Mucosa of descending colon (tissue), 3 donors: ENCODE data around the gene KIF18B. TPM values are rescaled to one million over a fixed set of nuclear protein-coding genes. Genes with fewer than 3 reads are reported as not detected.

Experiments
- ATAC-seq: fragments of 200-7000 bp; cut with Tn5 transposase; one replicate; pipeline ENCODE4 v1.9.1; 2020; ENCODE audit warnings: mild to moderate bottlenecking, moderate library complexity
- DNase-seq, 3 donors: peaks; one replicate each; pipeline ENCODE4 v3.0.0-alpha.2; 2020
- H3K36me3 ChIP-seq: fragments of 200-600 bp; one replicate; pipeline ENCODE4 v1.8.0; 2021; ENCODE audit warnings: low read depth, mild to moderate bottlenecking
- H3K4me1 ChIP-seq: fragments of 200-600 bp; one replicate; pipeline ENCODE4 v1.8.0; 2021; ENCODE audit warnings: low read depth, mild to moderate bottlenecking
- H3K4me3 ChIP-seq: fragments of 200-600 bp; one replicate; pipeline ENCODE4 v1.8.0; 2021; ENCODE audit warnings: mild to moderate bottlenecking
- H3K9me3 ChIP-seq: fragments of 200-600 bp; one replicate; pipeline ENCODE4 v1.8.0; 2021; ENCODE audit warnings: mild to moderate bottlenecking
- intact Hi-C, 2 donors: fragments of 100-400 bp; cut with DNase I in 1 of 2; cut with micrococcal nuclease in 1 of 2; formaldehyde crosslinking; loops; one replicate each; pipeline versions ENCODE4 v1.11.0 to v1.11.1; 2022; cut with DNase I, micrococcal nuclease
- total RNA-seq, 3 donors: library from RNA; stranded (reverse); fragmentation: NEBNext Ultra II Directional in 2 of 3; extraction: Animal tissue kit (Norgen Biotek cat#: 25700) in 2 of 3; gene quantifications; one replicate each; pipeline versions ENCODE4 v1.2.1 to v1.2.4, GENCODE V29; 2021 to 2023
- TF ChIP-seq, protein P1 (sequence below): fragments of 200-600 bp; IDR thresholded peaks from one replicate; pipeline ENCODE4 v1.8.0; 2022; ENCODE audit warnings: antibody characterized with exemption, mild to moderate bottlenecking
- donor health status: DM: no; HTN: no; CAD: no; lungs with moderate emphysema.
- donor health status: DM: no; HTN: no; CAD: no.
- donor health status: DM: no; HTN: yes; CAD: no.

KIF18B gene
- total RNA-seq, 3 donors from 2014 or later, result 2.2 to 10.3 (median 4.6) TPM

DNA sequence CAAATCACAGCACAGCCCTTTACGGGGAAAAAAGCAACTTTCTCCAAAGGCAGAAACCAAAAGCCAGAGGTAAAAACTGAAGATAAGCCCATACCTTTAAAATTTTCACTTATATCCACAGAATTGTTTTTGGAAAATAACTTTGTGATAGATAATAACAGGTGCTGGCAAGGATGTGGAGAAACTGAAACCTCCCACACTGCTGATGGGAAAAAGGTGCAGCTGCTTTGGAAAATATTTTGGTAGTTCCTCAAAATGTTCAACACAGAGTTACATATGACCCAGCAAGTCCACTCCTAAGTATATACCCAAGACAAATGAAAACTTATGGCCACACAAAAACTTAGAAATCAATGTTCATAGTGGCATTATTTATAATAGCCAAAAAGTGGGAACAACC is 60.6 kb downstream of the KIF18B start:
- ATAC-seq, result no peak
- no peaks in the 10 kb centered on the region for H3K4me1 ChIP-seq
- DNase-seq, result no peak
- TF ChIP-seq, protein P1, sequence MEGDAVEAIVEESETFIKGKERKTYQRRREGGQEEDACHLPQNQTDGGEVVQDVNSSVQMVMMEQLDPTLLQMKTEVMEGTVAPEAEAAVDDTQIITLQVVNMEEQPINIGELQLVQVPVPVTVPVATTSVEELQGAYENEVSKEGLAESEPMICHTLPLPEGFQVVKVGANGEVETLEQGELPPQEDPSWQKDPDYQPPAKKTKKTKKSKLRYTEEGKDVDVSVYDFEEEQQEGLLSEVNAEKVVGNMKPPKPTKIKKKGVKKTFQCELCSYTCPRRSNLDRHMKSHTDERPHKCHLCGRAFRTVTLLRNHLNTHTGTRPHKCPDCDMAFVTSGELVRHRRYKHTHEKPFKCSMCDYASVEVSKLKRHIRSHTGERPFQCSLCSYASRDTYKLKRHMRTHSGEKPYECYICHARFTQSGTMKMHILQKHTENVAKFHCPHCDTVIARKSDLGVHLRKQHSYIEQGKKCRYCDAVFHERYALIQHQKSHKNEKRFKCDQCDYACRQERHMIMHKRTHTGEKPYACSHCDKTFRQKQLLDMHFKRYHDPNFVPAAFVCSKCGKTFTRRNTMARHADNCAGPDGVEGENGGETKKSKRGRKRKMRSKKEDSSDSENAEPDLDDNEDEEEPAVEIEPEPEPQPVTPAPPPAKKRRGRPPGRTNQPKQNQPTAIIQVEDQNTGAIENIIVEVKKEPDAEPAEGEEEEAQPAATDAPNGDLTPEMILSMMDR, result no peak
- H3K9me3 ChIP-seq, result no peaks in the 10 kb centered on the region
- H3K36me3 ChIP-seq, result peaks cover 17% of the 10 kb centered on the region
- no peak overlapping the region for H3K4me3 ChIP-seq
- intact Hi-C loops, result no loop called here

DNA sequence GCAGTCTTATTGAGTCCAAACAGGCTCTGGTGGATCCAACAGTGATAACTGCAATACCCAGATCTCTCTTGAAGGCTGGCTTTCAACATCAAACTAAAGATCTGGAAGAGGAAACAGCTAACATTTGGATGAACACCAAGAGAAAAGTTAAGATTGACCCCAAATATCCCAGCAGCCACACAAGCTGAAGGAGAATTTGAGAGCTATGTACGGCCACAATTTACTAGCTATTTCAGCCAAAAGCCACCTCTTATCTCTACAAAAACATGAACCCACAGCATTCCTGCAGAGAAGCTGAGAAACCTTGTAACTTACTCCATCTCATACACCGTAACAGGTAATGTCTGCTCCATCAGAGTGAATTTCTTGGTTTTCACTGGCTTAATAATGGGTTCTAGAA is 62.6 kb downstream of the KIF18B start:
- Histone ChIP-seq H3K9me3 (no peaks in the 10 kb centered on the region), H3K4me3 (no peak overlapping the region), H3K4me1 (no peaks in the 10 kb centered on the region), H3K36me3 (peaks cover 17% of the 10 kb centered on the region)
- DNase-seq, result no peak
- ATAC-seq, result no peak
- TF ChIP-seq, protein P1, result no peak
- intact Hi-C loops, result no loop called here

DNA sequence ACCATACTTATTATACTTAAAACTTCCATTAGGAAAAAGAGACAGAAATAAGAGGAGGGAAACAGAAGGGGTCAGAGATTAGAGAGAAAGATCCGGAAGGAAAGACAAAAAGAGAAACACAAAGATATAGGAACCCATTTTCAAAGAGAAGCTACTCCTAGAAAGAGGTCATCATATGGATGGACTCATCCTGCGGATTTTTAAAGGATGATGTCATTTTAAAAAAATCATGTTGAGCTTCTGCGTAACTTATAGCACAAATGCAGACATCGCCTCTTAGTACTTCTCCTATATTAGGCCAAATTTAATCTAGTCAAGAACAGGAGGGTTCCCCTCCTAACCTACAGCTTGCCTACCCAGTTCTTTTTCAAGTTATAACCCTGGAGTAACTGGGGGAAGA is 66.4 kb downstream of the KIF18B start:
- ATAC-seq, result no peak
- Histone ChIP-seq H3K36me3 (peaks cover 21% of the 10 kb centered on the region), H3K4me1 (no peaks in the 10 kb centered on the region), H3K4me3 (no peak overlapping the region), H3K9me3 (no peaks in the 10 kb centered on the region)
- TF ChIP-seq, protein P1, result no peak
- intact Hi-C loops, result no loop called here
- no peak for DNase-seq

DNA sequence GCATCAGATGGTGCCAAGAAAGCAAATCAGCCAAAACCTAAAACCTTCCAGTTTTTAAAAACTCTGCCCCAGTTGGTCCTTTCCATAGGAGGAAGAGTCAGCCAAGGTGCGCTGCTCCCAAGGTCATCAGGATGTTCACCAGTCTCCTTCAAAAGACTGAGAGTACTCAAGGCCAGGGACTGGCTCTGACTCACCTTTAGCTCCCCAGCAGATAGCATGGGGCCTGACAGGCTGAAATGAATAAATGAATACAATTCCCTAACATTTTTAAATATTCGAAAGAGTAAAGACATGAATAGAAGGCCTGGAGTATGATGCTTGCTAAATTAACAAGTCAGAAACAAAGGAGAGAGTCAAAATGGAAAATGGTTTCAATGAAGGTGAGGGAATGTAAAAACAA is 67.5 kb downstream of the KIF18B start:
- TF ChIP-seq, protein P1, result no peak
- intact Hi-C loops, result no loop called here
- Histone ChIP-seq H3K9me3 (no peaks in the 10 kb centered on the region), H3K36me3 (peaks cover 22% of the 10 kb centered on the region), H3K4me1 (no peaks in the 10 kb centered on the region), H3K4me3 (no peak overlapping the region)
- no peak for ATAC-seq
- DNase-seq, result no peak

DNA sequence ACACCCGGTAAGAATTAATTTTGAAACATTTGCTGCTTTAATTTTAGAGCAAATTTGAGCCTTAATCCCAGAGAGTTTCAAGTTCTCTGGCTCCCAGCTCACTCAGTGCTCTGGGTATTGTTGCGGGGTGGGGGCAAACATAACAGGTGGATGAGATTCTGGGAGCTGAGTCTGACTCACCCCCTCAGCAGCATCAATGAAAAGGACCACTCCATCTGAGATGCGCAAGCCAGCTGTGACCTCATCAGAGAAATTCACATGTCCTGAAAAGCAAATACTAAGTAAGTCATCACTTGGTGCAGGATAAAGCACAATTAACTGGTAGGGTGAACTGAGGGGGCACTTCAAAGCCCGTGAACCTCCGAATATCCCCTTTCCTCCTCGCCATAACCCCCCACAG is 68.2 kb downstream of the KIF18B start:
- Histone ChIP-seq H3K4me3 (no peak overlapping the region), H3K36me3 (peaks cover 28% of the 10 kb centered on the region), H3K9me3 (no peaks in the 10 kb centered on the region), H3K4me1 (no peaks in the 10 kb centered on the region)
- TF ChIP-seq, protein P1, result no peak
- ATAC-seq (no peak), DNase-seq (no peak)
- intact Hi-C loops, result no loop called here

DNA sequence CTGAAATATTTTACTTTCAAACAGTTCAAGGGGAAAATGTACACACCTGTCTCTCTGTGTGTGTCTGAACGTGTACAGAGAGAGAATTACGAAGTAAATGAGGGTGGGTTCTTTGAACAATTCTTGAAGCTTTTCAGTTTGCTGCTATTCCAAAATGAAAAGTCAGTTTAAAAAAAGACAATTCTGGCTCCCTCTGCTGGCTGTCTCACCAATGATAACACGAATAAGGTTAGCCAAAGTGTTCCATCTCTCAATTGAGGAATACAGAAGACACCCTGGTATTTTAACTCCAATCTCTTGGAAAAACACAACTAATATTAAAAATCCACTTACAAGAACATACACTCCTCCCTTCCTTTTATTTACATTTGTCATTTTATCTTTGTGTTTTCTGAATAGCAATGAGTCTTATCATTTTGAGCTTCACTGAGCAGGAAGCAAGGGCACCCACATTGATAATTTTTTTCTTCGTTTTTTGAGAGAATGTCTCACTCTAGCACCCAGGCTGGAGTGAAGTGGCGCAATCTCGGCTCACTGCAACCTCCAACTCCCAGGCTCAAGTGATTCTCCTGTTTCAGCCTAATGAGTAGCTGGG is 68.8 kb downstream of the KIF18B start:
- DNase-seq, result peak in 1 of 3 donors; percentile 56
- no peak for ATAC-seq
- intact Hi-C loops, result no loop called here
- Histone ChIP-seq H3K4me1 (no peaks in the 10 kb centered on the region), H3K4me3 (no peak overlapping the region), H3K36me3 (peaks cover 30% of the 10 kb centered on the region), H3K9me3 (no peaks in the 10 kb centered on the region)
- TF ChIP-seq, protein P1, result no peak
